Kidney (tissue), 22 donors: Measurements from ENCODE around the gene TTC29. TPM values are rescaled to one million over a fixed set of nuclear protein-coding genes. Genes with fewer than 3 reads are reported as not detected.

ENCODE experiments used
- DNase-seq, 5 donors: peaks; one replicate each; pipeline ENCODE4 v3.0.0-alpha.2; 2013 to 2020
- FAIRE-seq: peaks from 2 replicates; lab custom pipeline; 2012; peaks lifted over from hg19 to GRCh38; lab: Jason Lieb, UNC
- H3K27ac ChIP-seq, 2 donors: one replicate each; pipeline ENCODE4 v1.7.0; 2013; ENCODE audit warnings: low read depth in 2 of 2, low read length in 2 of 2, inconsistent platforms in 1 of 2
- H3K27me3 ChIP-seq: one replicate; pipeline ENCODE4 v1.7.1; 2013; ENCODE audit warnings: low read length, inconsistent platforms; ENCODE audit not compliant: control insufficient read depth, insufficient read depth
- H3K36me3 ChIP-seq, 3 donors: one replicate each; pipeline versions ENCODE4 v1.7.0 to v1.7.1; 2013; ENCODE audit warnings: low read length in 3 of 3, control low read depth in 1 of 3, inconsistent platforms in 1 of 3; ENCODE audit not compliant: insufficient read depth in 3 of 3, control insufficient read depth in 2 of 3
- H3K4me1 ChIP-seq, 3 donors: one replicate each; pipeline versions ENCODE4 v1.7.0 to v1.7.1; 2013; ENCODE audit warnings: low read length in 3 of 3, inconsistent platforms in 1 of 3, low read depth in 1 of 3; ENCODE audit not compliant: control insufficient read depth in 2 of 3, insufficient read depth in 2 of 3
- H3K4me3 ChIP-seq, 3 donors: one replicate each; pipeline versions ENCODE4 v1.7.0 to v1.8.1; 2013; ENCODE audit warnings: low read length in 3 of 3, control low read depth in 1 of 3, inconsistent platforms in 1 of 3
- H3K9ac ChIP-seq, 3 donors: one replicate each; pipeline versions ENCODE4 v1.7.0 to v1.7.1; 2013; ENCODE audit warnings: low read length in 3 of 3, control low read depth in 1 of 3, inconsistent platforms in 1 of 3
- H3K9me3 ChIP-seq, 3 donors: one replicate each; pipeline versions ENCODE4 v1.7.0 to v1.7.1; 2013; ENCODE audit warnings: low read length in 3 of 3, control low read depth in 1 of 3, inconsistent platforms in 1 of 3; ENCODE audit not compliant: control insufficient read depth in 2 of 3, insufficient read depth in 1 of 3
- intact Hi-C: fragments of 100-400 bp; cut with DNase I; formaldehyde crosslinking; loops from one replicate; pipeline ENCODE4 v1.11.1; 2022
- long read RNA-seq, 10 donors: library from polyadenylated mRNA in 1 of 10; unstranded in 1 of 10; transcript quantifications; one replicate each; pipeline ENCODE4 v2.0.0 and lab custom pipeline, GENCODE V29; 2021 to 2026
- polyA plus RNA-seq: library from polyadenylated mRNA; stranded (reverse); fragments of 350-450 nt; fragmentation: Illumina TruSeq; extraction: RNeasy Lipid Tissue Mini Kit (QIAGEN cat#74804); gene quantifications from one replicate; pipeline ENCODE4 v1.2.3, GENCODE V29; 2014; ENCODE audit warnings: low read depth, low replicate concordance; ENCODE audit not compliant: insufficient read depth
- total RNA-seq: library from RNA; stranded (reverse); fragmentation: NEBNext Ultra II Directional; extraction: Animal tissue kit (Norgen Biotek cat#: 25700); gene quantifications from one replicate; pipeline ENCODE4 v1.2.1, GENCODE V29; 2021
- TF ChIP-seq, protein P1 (sequence below): IDR thresholded peaks from 3 replicates; pipeline ENCODE4 v1.5.1; 2012; ENCODE audit warnings: mild to moderate bottlenecking, moderate library complexity, borderline replicate concordance; ENCODE audit not compliant: insufficient read depth; ENCODE audit errors: extremely low read depth
- donor health status: control.
- donor health status: control.
- donor health status: control.
- donor health status: control.
- donor health status: control.
- donor health status: DM: yes; HTN: yes; CAD: no.
- donor health status: Normal renal cell carcinoma (clear cell type).

TTC29 gene, protein sequence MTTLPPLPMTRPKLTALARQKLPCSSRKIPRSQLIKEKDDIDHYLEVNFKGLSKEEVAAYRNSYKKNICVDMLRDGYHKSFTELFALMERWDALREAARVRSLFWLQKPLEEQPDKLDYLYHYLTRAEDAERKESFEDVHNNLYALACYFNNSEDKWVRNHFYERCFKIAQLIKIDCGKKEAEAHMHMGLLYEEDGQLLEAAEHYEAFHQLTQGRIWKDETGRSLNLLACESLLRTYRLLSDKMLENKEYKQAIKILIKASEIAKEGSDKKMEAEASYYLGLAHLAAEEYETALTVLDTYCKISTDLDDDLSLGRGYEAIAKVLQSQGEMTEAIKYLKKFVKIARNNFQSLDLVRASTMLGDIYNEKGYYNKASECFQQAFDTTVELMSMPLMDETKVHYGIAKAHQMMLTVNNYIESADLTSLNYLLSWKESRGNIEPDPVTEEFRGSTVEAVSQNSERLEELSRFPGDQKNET
- total RNA-seq, result 0.28 TPM
- 0.82 TPM for polyA plus RNA-seq
- long read RNA-seq, donor 1, result 0 reads
- long read RNA-seq, donor 2, result 0 reads
- long read RNA-seq, donor 3, result 0 reads
- long read RNA-seq, donor 4, result 0 reads
- long read RNA-seq, donor 5, result 0 reads
- long read RNA-seq, donor 6, result 0 reads
- long read RNA-seq, donor 7, result 0 reads
- long read RNA-seq, donor 8, result 0 reads
- long read RNA-seq, donor 9, result 0 reads
- long read RNA-seq, donor 10, result 0 reads

GRCh38 chr4:146945556-146946374, at the start of gene TTC29:
Gene TTC29 (minus strand): TSS chr4:146945864. CDS start chr4:146939895, 5,969 bp downstream.
- H3K4me1 ChIP-seq, result peaks cover 8 to 12% (median 10%) of the 10 kb centered on the region in 3 donors
- no peaks in the 10 kb centered on the region for H3K9me3 ChIP-seq
- H3K27ac ChIP-seq, result no peak within 1 kb of the TSS
- DNase-seq (peak; percentile 96 to 98 (median 97)), FAIRE-seq (peak; percentile 92)
- no peaks in the 10 kb centered on the region for H3K27me3 ChIP-seq
- peak within 1 kb of the TSS in 2 of 3 donors; percentile 62 to 69 for H3K9ac ChIP-seq
- intact Hi-C loops, result no loop called here
- TF ChIP-seq, protein P1, sequence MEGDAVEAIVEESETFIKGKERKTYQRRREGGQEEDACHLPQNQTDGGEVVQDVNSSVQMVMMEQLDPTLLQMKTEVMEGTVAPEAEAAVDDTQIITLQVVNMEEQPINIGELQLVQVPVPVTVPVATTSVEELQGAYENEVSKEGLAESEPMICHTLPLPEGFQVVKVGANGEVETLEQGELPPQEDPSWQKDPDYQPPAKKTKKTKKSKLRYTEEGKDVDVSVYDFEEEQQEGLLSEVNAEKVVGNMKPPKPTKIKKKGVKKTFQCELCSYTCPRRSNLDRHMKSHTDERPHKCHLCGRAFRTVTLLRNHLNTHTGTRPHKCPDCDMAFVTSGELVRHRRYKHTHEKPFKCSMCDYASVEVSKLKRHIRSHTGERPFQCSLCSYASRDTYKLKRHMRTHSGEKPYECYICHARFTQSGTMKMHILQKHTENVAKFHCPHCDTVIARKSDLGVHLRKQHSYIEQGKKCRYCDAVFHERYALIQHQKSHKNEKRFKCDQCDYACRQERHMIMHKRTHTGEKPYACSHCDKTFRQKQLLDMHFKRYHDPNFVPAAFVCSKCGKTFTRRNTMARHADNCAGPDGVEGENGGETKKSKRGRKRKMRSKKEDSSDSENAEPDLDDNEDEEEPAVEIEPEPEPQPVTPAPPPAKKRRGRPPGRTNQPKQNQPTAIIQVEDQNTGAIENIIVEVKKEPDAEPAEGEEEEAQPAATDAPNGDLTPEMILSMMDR, result no peak
- no peaks in the 10 kb centered on the region for H3K36me3 ChIP-seq
- peak within 1 kb of the TSS; percentile 80 to 91 (median 89) for H3K4me3 ChIP-seq

DNA sequence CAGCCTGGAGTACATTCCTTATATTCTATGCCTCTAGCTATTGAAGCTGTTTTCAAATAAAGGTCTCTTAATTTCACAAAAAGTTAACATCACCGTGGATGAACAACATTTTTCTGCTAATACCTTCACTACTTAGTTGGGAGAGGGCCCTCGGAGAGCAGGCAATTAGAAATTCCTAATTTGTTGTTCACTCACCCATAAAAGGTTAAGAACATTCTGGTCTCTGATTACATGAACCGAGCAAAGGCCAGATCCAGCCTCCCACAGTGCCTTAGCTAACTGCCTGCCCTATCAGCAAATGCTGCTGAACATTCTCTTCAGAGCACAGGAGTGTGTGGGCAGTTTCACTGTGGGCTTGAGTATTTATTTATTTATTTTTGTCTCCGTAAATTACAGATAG, 36.0 kb upstream of the TTC29 start:
- Histone ChIP-seq H3K9ac (no peak overlapping the region), H3K9me3 (no peaks in the 10 kb centered on the region), H3K4me1 (peaks cover 0 to 7% (median 0%) of the 10 kb centered on the region in 3 donors), H3K36me3 (no peaks in the 10 kb centered on the region), H3K4me3 (no peak overlapping the region), H3K27ac (peak overlapping the region in 1 of 2 donors; percentile 37), H3K27me3 (no peaks in the 10 kb centered on the region)
- DNase-seq (peak in 4 of 5 donors; percentile 56 to 85 (median 73)), FAIRE-seq (peak; percentile 60)
- intact Hi-C loops, result no loop called here
- TF ChIP-seq, protein P1, result no peak

DNA sequence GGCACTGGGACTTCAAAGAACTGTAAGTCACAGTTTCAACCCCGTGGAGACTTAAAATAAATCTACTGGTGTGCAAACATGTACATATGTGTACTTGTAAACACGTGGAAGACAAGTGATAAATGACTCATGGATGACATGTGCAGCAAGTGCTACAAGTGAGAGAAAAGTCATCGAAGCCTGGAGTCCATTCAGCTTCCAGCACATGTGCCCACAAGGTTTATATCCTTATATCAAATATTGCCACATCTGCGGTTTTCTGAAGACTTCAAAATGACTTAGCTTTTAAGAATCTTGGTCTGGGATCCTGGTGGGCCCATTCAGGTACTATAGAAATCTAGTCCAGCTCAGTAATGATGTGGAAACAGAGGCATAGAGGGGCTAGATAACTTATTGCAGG, 33.0 kb upstream of the TTC29 start:
- Histone ChIP-seq H3K27me3 (no peaks in the 10 kb centered on the region), H3K27ac (no peak overlapping the region), H3K4me1 (peaks cover 0 to 7% (median 0%) of the 10 kb centered on the region in 3 donors), H3K9ac (no peak overlapping the region), H3K9me3 (no peaks in the 10 kb centered on the region), H3K4me3 (no peak overlapping the region), H3K36me3 (no peaks in the 10 kb centered on the region)
- DNase-seq, result no peak
- FAIRE-seq, result no peak
- TF ChIP-seq, protein P1, result no peak
- intact Hi-C loops, result no loop called here
